H9 (cell line): ENCODE measurements around the gene GALNT9. TPM values are rescaled to one million over a fixed set of nuclear protein-coding genes. Genes with fewer than 3 reads are reported as not detected.

Experiments
- DNase-seq: peaks from one replicate; pipeline ENCODE4 v3.0.0-alpha.2; 2017
- H2AFZ ChIP-seq: one replicate; pipeline ENCODE4 v1.6.1; 2013; ENCODE audit warnings: mild to moderate bottlenecking, low read length, control low read depth, moderate library complexity
- H2AK5ac ChIP-seq: 2 replicates; pipeline ENCODE4 v1.6.1; 2013; ENCODE audit warnings: low read length, control low read depth, mixed read lengths; ENCODE audit not compliant: insufficient read length
- H2BK120ac ChIP-seq: one replicate; pipeline ENCODE4 v1.6.1; 2013; ENCODE audit warnings: low read depth, mild to moderate bottlenecking, low read length, control low read depth, inconsistent platforms; ENCODE audit not compliant: poor library complexity, severe bottlenecking
- H2BK12ac ChIP-seq: 2 replicates; pipeline ENCODE4 v1.6.1; 2013; ENCODE audit warnings: low read length, control low read depth, mixed read lengths, low read depth; ENCODE audit not compliant: insufficient read length
- H2BK15ac ChIP-seq: 2 replicates; pipeline ENCODE4 v1.6.1; 2013; ENCODE audit warnings: low read depth, low read length, control low read depth
- H2BK20ac ChIP-seq: one replicate; pipeline ENCODE4 v1.6.1; 2013; ENCODE audit warnings: low read depth, mild to moderate bottlenecking, low read length, control low read depth, inconsistent platforms; ENCODE audit not compliant: poor library complexity, severe bottlenecking
- H2BK5ac ChIP-seq: 2 replicates; pipeline ENCODE4 v1.6.1; 2013; ENCODE audit warnings: low read length, control low read depth, mixed read lengths; ENCODE audit not compliant: insufficient read length
- H3K14ac ChIP-seq: 2 replicates; pipeline ENCODE4 v1.6.1; 2013; ENCODE audit warnings: low read length, control low read depth; ENCODE audit not compliant: insufficient read depth
- H3K18ac ChIP-seq: 2 replicates; pipeline ENCODE4 v1.6.1; 2013; ENCODE audit warnings: low read depth, mild to moderate bottlenecking, mixed read lengths, low read length, control low read depth; ENCODE audit not compliant: insufficient read length
- H3K23ac ChIP-seq: 2 replicates; pipeline ENCODE4 v1.6.1; 2013; ENCODE audit warnings: low read length, control low read depth, mixed read lengths, low read depth; ENCODE audit not compliant: insufficient read length
- H3K23me2 ChIP-seq: 2 replicates; pipeline ENCODE4 v1.6.1; 2013; ENCODE audit warnings: low read depth, mild to moderate bottlenecking, mixed read lengths, low read length, control low read depth; ENCODE audit not compliant: insufficient read length, poor library complexity, severe bottlenecking
- H3K27ac ChIP-seq: 2 replicates; pipeline ENCODE4 v1.5.1; 2013; ENCODE audit warnings: low read length, control low read depth, mixed read lengths, low read depth; ENCODE audit not compliant: insufficient read length
- H3K27me3 ChIP-seq: 2 replicates; pipeline ENCODE4 v1.6.1; 2013; ENCODE audit warnings: low read length, control low read depth, inconsistent platforms; ENCODE audit not compliant: insufficient read depth
- H3K4ac ChIP-seq: 2 replicates; pipeline ENCODE4 v1.6.1; 2013; ENCODE audit warnings: low read depth, mild to moderate bottlenecking, control low read depth, inconsistent platforms, low read length, moderate library complexity
- H3K4me1 ChIP-seq: 2 replicates; pipeline ENCODE4 v1.6.1; 2013; ENCODE audit warnings: low read length, control low read depth, inconsistent platforms; ENCODE audit not compliant: insufficient read depth
- H3K4me2 ChIP-seq: 2 replicates; pipeline ENCODE4 v1.6.1; 2013; ENCODE audit warnings: low read length, control low read depth, mixed read lengths; ENCODE audit not compliant: insufficient read length, insufficient read depth
- H3K56ac ChIP-seq: 2 replicates; pipeline ENCODE4 v1.6.1; 2013; ENCODE audit warnings: low read depth, mild to moderate bottlenecking, mixed read lengths, low read length, control low read depth; ENCODE audit not compliant: insufficient read length
- H3K79me1 ChIP-seq: 2 replicates; pipeline ENCODE4 v1.6.1; 2013; ENCODE audit warnings: low read depth, mild to moderate bottlenecking, moderate library complexity, low read length, control low read depth, inconsistent platforms; ENCODE audit not compliant: insufficient read depth, poor library complexity, severe bottlenecking
- H3K79me2 ChIP-seq: 2 replicates; pipeline ENCODE4 v1.6.1; 2013; ENCODE audit warnings: low read length, control low read depth, inconsistent platforms; ENCODE audit not compliant: insufficient read depth
- H3K9ac ChIP-seq: 2 replicates; pipeline ENCODE4 v1.6.1; 2013; ENCODE audit warnings: low read length, control low read depth, mixed read lengths; ENCODE audit not compliant: insufficient read length; ENCODE audit errors: extremely low read depth
- H3K9me3 ChIP-seq: one replicate; pipeline ENCODE4 v1.6.1; 2013; ENCODE audit warnings: low read depth, low read length, inconsistent platforms; ENCODE audit not compliant: control insufficient read depth
- H3T11ph ChIP-seq: one replicate; pipeline ENCODE4 v1.6.1; 2013; ENCODE audit warnings: mild to moderate bottlenecking, low read length, control low read depth, inconsistent platforms
- H4K20me1 ChIP-seq: one replicate; pipeline ENCODE4 v1.6.1; 2013; ENCODE audit not compliant: control insufficient read depth, insufficient read length, insufficient read depth
- H4K5ac ChIP-seq: 2 replicates; pipeline ENCODE4 v1.6.1; 2013; ENCODE audit warnings: low read depth, mild to moderate bottlenecking, mixed read lengths, low read length, control low read depth; ENCODE audit not compliant: insufficient read length
- H4K8ac ChIP-seq: replicated peaks from 2 replicates; pipeline ENCODE4 v1.6.1; 2013; ENCODE audit warnings: low read length, control low read depth, mixed read lengths, low read depth; ENCODE audit not compliant: insufficient read length
- H4K91ac ChIP-seq: 2 replicates; pipeline ENCODE4 v1.6.1; 2013; ENCODE audit warnings: low read depth, mild to moderate bottlenecking, moderate library complexity, mixed read lengths, low read length, control low read depth; ENCODE audit not compliant: insufficient read length
- H3K27ac Mint-ChIP-seq, 3 experiments: 2 replicates in 2 of 3; 3 replicates in 1 of 3; pipeline ENCODE4 v1.8.0; 2020 to 2021; ENCODE audit warnings: mixed read lengths in 3 of 3, mild to moderate bottlenecking in 1 of 3, moderate library complexity in 1 of 3
- H3K27me3 Mint-ChIP-seq: 2 replicates; pipeline ENCODE4 v1.8.0; 2021; ENCODE audit warnings: low read depth, mild to moderate bottlenecking, moderate library complexity, mixed read lengths
- H3K36me3 Mint-ChIP-seq, 3 experiments: 2 replicates in 2 of 3; 3 replicates in 1 of 3; pipeline ENCODE4 v1.8.0; 2020 to 2021; ENCODE audit warnings: low read depth in 3 of 3, mixed read lengths in 3 of 3; ENCODE audit not compliant: insufficient read depth in 1 of 3
- H3K4me1 Mint-ChIP-seq, 2 experiments: 2 replicates each; pipeline ENCODE4 v1.8.0; 2020; ENCODE audit warnings: mixed read lengths in 2 of 2
- H3K4me3 Mint-ChIP-seq, 2 experiments: 2 replicates in 1 of 2; 3 replicates in 1 of 2; pipeline ENCODE4 v1.8.0; 2020 to 2021; ENCODE audit warnings: mild to moderate bottlenecking in 2 of 2, mixed read lengths in 2 of 2, moderate library complexity in 1 of 2
- H3K9me3 Mint-ChIP-seq, 2 experiments: 2 replicates in 1 of 2; 3 replicates in 1 of 2; pipeline ENCODE4 v1.8.0; 2020; ENCODE audit warnings: mild to moderate bottlenecking in 2 of 2, mixed read lengths in 2 of 2, moderate library complexity in 1 of 2
- WGBS: extraction: QIAGEN DNeasy Blood & Tissue Kit; methylation state at CpG from one replicate; pipeline ENCODE4 v1.1.7; 2013; ENCODE audit warnings: missing lambda C conversion rate, low lambda C conversion rate, mixed read lengths; ENCODE audit not compliant: insufficient read length; ENCODE audit errors: extremely low coverage; 5-methylcytosine and 5-hydroxymethylcytosine counted together
- total RNA-seq: library from RNA; stranded (reverse); gene quantifications from 2 replicates; pipeline ENCODE4 v1.2.1, GENCODE V29; 2021
- TF ChIP-seq, protein P1 (sequence below): fragments of 200-600 bp; sonication (generic); conservative IDR thresholded peaks from 3 replicates; pipeline ENCODE4 v1.8.0; 2021; ENCODE audit warnings: antibody characterized with exemption, mild to moderate bottlenecking

The GALNT9 gene
- total RNA-seq, 1 experiment from 2014 or later: 0.35 TPM

DNA sequence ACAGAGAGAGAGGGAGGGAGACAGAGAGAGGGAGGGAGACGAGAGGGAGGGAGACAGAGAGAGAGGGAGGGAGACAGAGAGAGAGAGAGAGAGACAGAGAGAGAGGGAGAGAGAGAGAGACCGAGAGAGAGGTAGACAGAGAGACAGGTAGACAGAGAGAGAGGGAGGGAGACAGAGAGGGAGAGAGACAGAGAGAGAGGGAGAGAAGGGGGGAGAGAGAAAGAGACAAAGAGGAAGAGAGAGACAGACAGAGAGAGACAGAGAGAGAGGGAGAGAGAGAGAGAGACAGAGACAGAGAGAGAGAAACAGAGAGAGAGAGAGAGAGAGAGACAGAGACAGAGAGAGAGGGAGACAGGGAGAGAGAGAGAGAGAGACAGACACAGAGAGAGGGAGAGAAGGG lies 47.8 kb upstream of the GALNT9 start:
- Histone ChIP-seq H2BK120ac (no peak overlapping the region), H4K8ac (no peak overlapping the region), H3K4me2 (no peak overlapping the region), H2AFZ (no peak overlapping the region), H3T11ph (no peak overlapping the region), H3K18ac (no peak overlapping the region), H3K23me2 (no peaks in the 10 kb centered on the region), H3K27me3 (peaks cover 65% of the 10 kb centered on the region), H3K79me2 (no peaks in the 10 kb centered on the region), H3K23ac (no peak overlapping the region), H4K5ac (no peak overlapping the region), H3K4me1 (no peaks in the 10 kb centered on the region; the same call in 1 of the 2 replicates), H2BK15ac (no peak overlapping the region), H2BK5ac (no peak overlapping the region), H3K79me1 (no peaks in the 10 kb centered on the region), H4K20me1 (no peaks in the 10 kb centered on the region), H3K9ac (no peak overlapping the region), H3K56ac (no peak overlapping the region), H3K27ac (no peak overlapping the region), H3K9me3 (no peaks in the 10 kb centered on the region), H2BK20ac (no peak overlapping the region), H4K91ac (no peak overlapping the region), H2BK12ac (no peak overlapping the region), H3K14ac (no peak overlapping the region), H3K4ac (no peak overlapping the region), H2AK5ac (no peak overlapping the region)
- no CpG with 5 or more reads among the region's 2 CpGs for WGBS
- Mint-ChIP-seq H3K4me1 (peaks cover 10 to 28% of the 10 kb centered on the region in 2 experiments), H3K36me3 (no peaks in the 10 kb centered on the region), H3K27ac (no peak overlapping the region), H3K9me3 (peaks cover 0 to 6% of the 10 kb centered on the region in 2 experiments; a peak in 2 of 5 replicates), H3K27me3 (peaks cover 58% of the 10 kb centered on the region), H3K4me3 (no peak overlapping the region)
- TF ChIP-seq, protein P1, sequence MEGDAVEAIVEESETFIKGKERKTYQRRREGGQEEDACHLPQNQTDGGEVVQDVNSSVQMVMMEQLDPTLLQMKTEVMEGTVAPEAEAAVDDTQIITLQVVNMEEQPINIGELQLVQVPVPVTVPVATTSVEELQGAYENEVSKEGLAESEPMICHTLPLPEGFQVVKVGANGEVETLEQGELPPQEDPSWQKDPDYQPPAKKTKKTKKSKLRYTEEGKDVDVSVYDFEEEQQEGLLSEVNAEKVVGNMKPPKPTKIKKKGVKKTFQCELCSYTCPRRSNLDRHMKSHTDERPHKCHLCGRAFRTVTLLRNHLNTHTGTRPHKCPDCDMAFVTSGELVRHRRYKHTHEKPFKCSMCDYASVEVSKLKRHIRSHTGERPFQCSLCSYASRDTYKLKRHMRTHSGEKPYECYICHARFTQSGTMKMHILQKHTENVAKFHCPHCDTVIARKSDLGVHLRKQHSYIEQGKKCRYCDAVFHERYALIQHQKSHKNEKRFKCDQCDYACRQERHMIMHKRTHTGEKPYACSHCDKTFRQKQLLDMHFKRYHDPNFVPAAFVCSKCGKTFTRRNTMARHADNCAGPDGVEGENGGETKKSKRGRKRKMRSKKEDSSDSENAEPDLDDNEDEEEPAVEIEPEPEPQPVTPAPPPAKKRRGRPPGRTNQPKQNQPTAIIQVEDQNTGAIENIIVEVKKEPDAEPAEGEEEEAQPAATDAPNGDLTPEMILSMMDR: no peak
- DNase-seq: no peak
